Heart left ventricle (tissue), 16 donors: ENCODE results near the gene PECR. TPM values are rescaled to one million over a fixed set of nuclear protein-coding genes. Genes with fewer than 3 reads are reported as not detected.

ENCODE experiments used
- ATAC-seq, 4 donors: fragments of 200-7000 bp; cut with Tn5 transposase; one replicate each; pipeline ENCODE4 v1.9.1; 2020 to 2022; ENCODE audit warnings: moderate library complexity in 4 of 4, mild to moderate bottlenecking in 3 of 4, moderate number of reproducible peaks in 1 of 4
- DNase-seq, 5 donors: peaks; one replicate each; pipeline ENCODE4 v3.0.0-alpha.2; 2020
- H3K27ac ChIP-seq, 12 donors: fragments of 200-600 bp; sonication (generic) in 4 of 12; one replicate each; pipeline versions ENCODE4 v1.5.0 to v1.8.0; 2016 to 2022; ENCODE audit warnings: mild to moderate bottlenecking in 2 of 12
- H3K27me3 ChIP-seq, 9 donors: fragments of 200-600 bp; sonication (generic) in 2 of 9; one replicate each; pipeline versions ENCODE4 v1.5.1 to v1.8.0; 2016 to 2022; ENCODE audit warnings: mild to moderate bottlenecking in 3 of 9
- H3K36me3 ChIP-seq, 9 donors: fragments of 200-600 bp; sonication (generic) in 2 of 9; one replicate each; pipeline versions ENCODE4 v1.5.0 to v1.8.0; 2018 to 2022; ENCODE audit warnings: mild to moderate bottlenecking in 2 of 9
- H3K4me1 ChIP-seq, 12 donors: fragments of 200-600 bp; sonication (generic) in 4 of 12; one replicate each; pipeline versions ENCODE4 v1.5.0 to v1.8.0; 2016 to 2022; ENCODE audit warnings: mild to moderate bottlenecking in 3 of 12
- H3K4me3 ChIP-seq, 12 donors: fragments of 200-600 bp; sonication (generic) in 4 of 12; one replicate each; pipeline versions ENCODE4 v1.5.0 to v1.8.0; 2017 to 2022; ENCODE audit warnings: mild to moderate bottlenecking in 9 of 12, moderate library complexity in 4 of 12
- H3K9me3 ChIP-seq, 12 donors: fragments of 200-600 bp; sonication (generic) in 4 of 12; one replicate each; pipeline versions ENCODE4 v1.5.0 to v1.8.0; 2016 to 2022; ENCODE audit warnings: mild to moderate bottlenecking in 1 of 12
- CTCF ChIP-seq, 12 donors: fragments of 200-600 bp; sonication (generic) in 4 of 12; IDR thresholded peaks; one replicate each; pipeline versions ENCODE4 v1.5.0 to v1.8.0; 2018 to 2022; ENCODE audit warnings: antibody characterized with exemption in 12 of 12, mild to moderate bottlenecking in 5 of 12
- POLR2A ChIP-seq, 2 donors: fragments of 450-650 bp; IDR thresholded peaks; one replicate each; pipeline ENCODE4 v1.6.1; 2017; ENCODE audit warnings: antibody characterized with exemption in 2 of 2, mild to moderate bottlenecking in 2 of 2, moderate library complexity in 2 of 2
- WGBS, 4 donors: extraction: QIAGEN DNeasy Blood & Tissue Kit in 2 of 4; methylation state at CpG; one replicate each; pipeline versions ENCODE4 v1.1.5 to v1.1.7; 2013 to 2018; 5-methylcytosine and 5-hydroxymethylcytosine counted together
- intact Hi-C, 10 donors: fragments of 100-400 bp; cut with DNase I; formaldehyde crosslinking; loops; one replicate each; pipeline versions ENCODE4 v1.11.1 to v1.14.2; 2022
- polyA plus RNA-seq, 2 donors: library from polyadenylated mRNA; stranded (reverse); fragments of 200-250 nt; gene quantifications; one replicate each; pipeline ENCODE4 v1.2.3, GENCODE V29; 2013
- total RNA-seq, 9 donors: library from RNA; depleted of rRNA in 2 of 9; stranded (reverse); fragments of >200 nt in 2 of 9; fragmentation: NEBNext Ultra II Directional in 3 of 9; extraction: Animal tissue kit (Norgen Biotek cat#: 25700) in 3 of 9; gene quantifications; one replicate each; pipeline versions ENCODE4 v1.1.0 to v1.2.4, GENCODE V29; 2016 to 2023
- donor health status: ischemic (EF 13 %, LVEDD 7.1; RV severe dilation, severe dysfunction).
- donor health status: healthy with polysubstance abuse.
- donor health status: DM: no; HTN: yes; CAD: no.
- donor health status: DM: no; HTN: no; CAD: no.
- donor health status: ischemic (EF 25% LVEDD 6.9; RV normal size, moderate dysfunction).
- donor health status: ischemic (EF 25% LVEDD 5.7; RV mildly dilated, moderate dysfunction).
- donor health status: healthy.
- donor health status: DM: yes; HTN: yes; CAD: no.
- donor health status: ischemic (EF 35%, LVEDD 5.7; RV mildly dilated, moderate dysfunction).
- donor health status: nonischemic (EF 11% LVEDD 7.7; RV severe dilation, severe dysfunction).
- donor health status: DM: yes; HTN: yes; CAD: no.
- donor health status: PGD.
- donor health status: ischemic (EF 29% LVEDD 5.4; RV normal size, mild dysfunction).
- donor health status: nonischemic (EF 23%, LVEDD 6.1; RV moderate dilation, normal function).

Gene PECR
- total and polyA plus RNA-seq, 11 donors = 1.5 to 12.2 (median 3.0) TPM

GRCh38 chr2:216117561-216118340 is 36.1 kb upstream of the PECR start:
- H3K4me1 ChIP-seq = peaks cover 0 to 51% (median 15%) of the 10 kb centered on the region in 12 donors
- no peak for DNase-seq
- no peak overlapping the region for H3K4me3 ChIP-seq
- H3K9me3 ChIP-seq = no peaks in the 10 kb centered on the region
- intact Hi-C loops = no loop called here
- WGBS, 4 donors = 74 to 81% (median 79%) methylated on average over 4 of the region's 4 CpGs
- H3K36me3 ChIP-seq = peaks cover 0 to 88% (median 82%) of the 10 kb centered on the region in 9 donors
- TF ChIP-seq CTCF (IDR thresholded peaks at IDR 0.05) (no peak), POLR2A (IDR thresholded peaks at IDR 0.05) (no peak)
- H3K27me3 ChIP-seq = no peaks in the 10 kb centered on the region
- ATAC-seq = no peak
- no peak overlapping the region for H3K27ac ChIP-seq

DNA sequence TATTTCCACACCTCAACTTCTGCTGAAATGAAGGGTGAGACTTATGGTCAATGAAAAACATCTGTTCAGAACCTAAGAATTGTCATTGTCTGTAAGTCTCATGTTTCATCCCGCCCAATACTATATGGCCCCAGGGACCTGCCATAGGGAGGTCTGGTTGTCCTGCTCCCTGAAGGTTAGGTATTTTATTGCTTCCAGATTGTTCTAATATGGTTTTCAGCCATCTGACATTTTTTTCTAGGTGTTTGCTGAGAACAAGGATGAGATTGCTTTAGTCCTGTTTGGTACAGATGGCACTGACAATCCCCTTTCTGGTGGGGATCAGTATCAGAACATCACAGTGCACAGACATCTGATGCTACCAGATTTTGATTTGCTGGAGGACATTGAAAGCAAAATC is 34.8 kb upstream of the PECR start:
- Histone ChIP-seq H3K36me3 (peaks cover 0 to 88% (median 82%) of the 10 kb centered on the region in 9 donors), H3K27me3 (no peaks in the 10 kb centered on the region), H3K27ac (no peak overlapping the region), H3K4me3 (no peak overlapping the region), H3K9me3 (no peaks in the 10 kb centered on the region), H3K4me1 (peaks cover 0 to 63% (median 23%) of the 10 kb centered on the region in 12 donors)
- ATAC-seq (no peak), DNase-seq (no peak)
- 83 to 100% (median 98%) methylated on average over 1 of the region's 1 CpG for WGBS, 4 donors
- TF ChIP-seq CTCF (IDR thresholded peaks at IDR 0.05) (no peak), POLR2A (IDR thresholded peaks at IDR 0.05) (no peak)
- intact Hi-C loops = no loop called here

- peak; percentile 97 to 98 (median 98) for DNase-seq
- peak; percentile 96 to 99 (median 97) for ATAC-seq
- WGBS, 4 donors = 5 to 9% (median 6%) methylated on average over 29 of the region's 29 CpGs
- peak; percentile 71 to 98 (median 89) for TF ChIP-seq CTCF (IDR thresholded peaks at IDR 0.05)
- TF ChIP-seq POLR2A (IDR thresholded peaks at IDR 0.05) = peak in 1 of 2 donors; percentile 54
- peaks cover 0 to 85% (median 78%) of the 10 kb centered on the region in 9 donors for H3K36me3 ChIP-seq
- no peaks in the 10 kb centered on the region for H3K27me3 ChIP-seq
- intact Hi-C loops = no loop called here
- H3K4me3 ChIP-seq = peak overlapping the region in 11 of 12 donors; percentile 33 to 75 (median 59)
- peaks cover 0 to 78% (median 37%) of the 10 kb centered on the region in 12 donors for H3K4me1 ChIP-seq
- H3K9me3 ChIP-seq = no peaks in the 10 kb centered on the region
- peak overlapping the region; percentile 72 to 91 (median 80) for H3K27ac ChIP-seq
Observed at GRCh38 chr2:216114714-216115531, 33.3 kb upstream of the PECR start.

GRCh38 chr2:216114382-216114713 is 32.7 kb upstream of the PECR start:
- Histone ChIP-seq H3K9me3 (no peaks in the 10 kb centered on the region), H3K4me3 (peak overlapping the region in 1 of 12 donors; percentile 59), H3K4me1 (peaks cover 0 to 78% (median 38%) of the 10 kb centered on the region in 12 donors), H3K36me3 (peaks cover 0 to 79% (median 73%) of the 10 kb centered on the region in 9 donors), H3K27ac (peak overlapping the region in 5 of 12 donors; percentile 12 to 91 (median 77)), H3K27me3 (no peaks in the 10 kb centered on the region)
- WGBS, 4 donors = 36 to 47% (median 40%) methylated on average over 4 of the region's 4 CpGs
- TF ChIP-seq CTCF (IDR thresholded peaks at IDR 0.05) (no peak), POLR2A (IDR thresholded peaks at IDR 0.05) (no peak)
- peak; percentile 2 to 31 (median 12) for ATAC-seq
- DNase-seq = no peak
- intact Hi-C loops = no loop called here
